Right lobe of liver (tissue), 4 donors: ENCODE data around the gene MRPL58.

ENCODE experiments used
- CTCF ChIP-seq, 4 donors: fragments of 200-600 bp in 3 of 4; fragments of 450-650 bp in 1 of 4; IDR thresholded peaks; one replicate each; pipeline versions ENCODE4 v1.5.1 to v1.8.0; 2016 to 2022; ENCODE audit warnings: antibody characterized with exemption in 4 of 4, mild to moderate bottlenecking in 2 of 4
- POLR2A ChIP-seq: fragments of 450-650 bp; IDR thresholded peaks from one replicate; pipeline ENCODE4 v1.6.1; 2017; ENCODE audit warnings: antibody characterized with exemption, mild to moderate bottlenecking
- donor health status: DM: no; HTN: no; CAD: no.
- donor health status: DM: no; HTN: no; CAD: no.
- donor health status: DM: no; HTN: yes; CAD: no.

DNA sequence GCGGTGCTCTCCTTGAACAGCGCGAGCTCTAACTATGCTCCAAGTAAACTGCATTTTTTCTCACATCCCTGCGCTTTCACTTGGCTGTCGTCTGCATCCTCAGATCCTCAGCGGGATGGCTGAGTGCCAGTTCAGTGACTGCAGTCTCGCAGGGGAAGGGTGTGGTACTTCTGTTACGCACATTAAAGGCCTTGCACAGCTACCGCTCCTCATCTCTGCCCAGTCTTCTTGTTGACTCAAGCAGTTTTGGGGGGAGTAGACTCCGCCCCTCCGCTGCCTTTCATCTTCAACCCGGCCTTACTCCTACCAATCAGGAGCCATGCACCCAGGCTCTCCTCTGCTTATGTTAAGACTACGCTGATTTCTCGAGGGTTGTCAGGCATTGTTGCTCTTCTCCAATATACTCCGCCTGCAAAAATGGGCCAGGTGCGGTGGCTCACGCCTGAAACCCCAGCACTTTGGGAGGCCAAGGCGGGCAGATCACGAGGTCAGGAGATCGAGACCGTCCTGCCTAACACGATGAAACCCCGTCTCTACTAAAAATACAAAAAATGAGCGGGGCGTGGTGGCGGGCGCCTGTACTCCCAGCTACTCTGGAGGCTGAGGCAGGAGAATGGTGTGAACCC lies 24.3 kb downstream of the MRPL58 start:
- TF ChIP-seq CTCF (IDR thresholded peaks at IDR 0.05), result no peak
- TF ChIP-seq POLR2A, result no peak
